Activated B cell treated with CpG ODN at 0.5 μM for 24 hours (primary cell): ENCODE data around the gene KRT80. TPM values are rescaled to one million over a fixed set of nuclear protein-coding genes. Genes with fewer than 3 reads are reported as not detected.

Source experiments
- ATAC-seq: fragments of 200-7000 bp; cut with Tn5 transposase; one replicate; pipeline ENCODE4 v1.10.0; 2021; ENCODE audit warnings: low read depth, mild to moderate bottlenecking, moderate library complexity
- CTCF ChIA-PET: fragments of 350-600 bp; sonication (Branson Sonifier 250); formaldehyde crosslinking; loops from one replicate; lab custom pipeline; 2021; ENCODE audit warnings: antibody characterized with exemption; lab: Charles Lee
- POLR2A ChIA-PET: fragments of 350-600 bp; sonication (Branson Sonifier 250); formaldehyde crosslinking; loops from one replicate; lab custom pipeline; 2021; ENCODE audit warnings: antibody characterized with exemption; lab: Charles Lee
- DNase-seq: peaks from one replicate; pipeline ENCODE4 v3.0.0; 2022
- H3K27ac Mint-ChIP-seq: one replicate; pipeline ENCODE4 v1.8.0; 2020; ENCODE audit warnings: mixed read lengths
- H3K27me3 Mint-ChIP-seq: one replicate; pipeline ENCODE4 v1.8.0; 2021; ENCODE audit warnings: mixed read lengths
- H3K36me3 Mint-ChIP-seq: one replicate; pipeline ENCODE4 v1.8.0; 2021; ENCODE audit warnings: low read depth, mixed read lengths
- H3K4me1 Mint-ChIP-seq: one replicate; pipeline ENCODE4 v1.8.0; 2021; ENCODE audit warnings: mixed read lengths
- H3K4me3 Mint-ChIP-seq: one replicate; pipeline ENCODE4 v1.8.0; 2020; ENCODE audit warnings: mild to moderate bottlenecking, mixed read lengths
- H3K9me3 Mint-ChIP-seq: one replicate; pipeline ENCODE4 v1.8.0; 2020; ENCODE audit warnings: mixed read lengths
- intact Hi-C: fragments of 100-400 bp; cut with micrococcal nuclease; formaldehyde crosslinking; loops from one replicate; pipeline ENCODE4 v1.15.1; 2024
- total RNA-seq: library from RNA; stranded (reverse); gene quantifications from 2 replicates; pipeline ENCODE4 v1.2.3, GENCODE V29; 2022
- TF ChIP-seq, protein P1 (sequence below): fragments of 200-600 bp; IDR thresholded peaks from one replicate; pipeline ENCODE4 v1.8.0; 2022; ENCODE audit warnings: antibody characterized with exemption, mild to moderate bottlenecking

KRT80 gene
- total RNA-seq, 1 donor from 2014 or later: not detected

DNA sequence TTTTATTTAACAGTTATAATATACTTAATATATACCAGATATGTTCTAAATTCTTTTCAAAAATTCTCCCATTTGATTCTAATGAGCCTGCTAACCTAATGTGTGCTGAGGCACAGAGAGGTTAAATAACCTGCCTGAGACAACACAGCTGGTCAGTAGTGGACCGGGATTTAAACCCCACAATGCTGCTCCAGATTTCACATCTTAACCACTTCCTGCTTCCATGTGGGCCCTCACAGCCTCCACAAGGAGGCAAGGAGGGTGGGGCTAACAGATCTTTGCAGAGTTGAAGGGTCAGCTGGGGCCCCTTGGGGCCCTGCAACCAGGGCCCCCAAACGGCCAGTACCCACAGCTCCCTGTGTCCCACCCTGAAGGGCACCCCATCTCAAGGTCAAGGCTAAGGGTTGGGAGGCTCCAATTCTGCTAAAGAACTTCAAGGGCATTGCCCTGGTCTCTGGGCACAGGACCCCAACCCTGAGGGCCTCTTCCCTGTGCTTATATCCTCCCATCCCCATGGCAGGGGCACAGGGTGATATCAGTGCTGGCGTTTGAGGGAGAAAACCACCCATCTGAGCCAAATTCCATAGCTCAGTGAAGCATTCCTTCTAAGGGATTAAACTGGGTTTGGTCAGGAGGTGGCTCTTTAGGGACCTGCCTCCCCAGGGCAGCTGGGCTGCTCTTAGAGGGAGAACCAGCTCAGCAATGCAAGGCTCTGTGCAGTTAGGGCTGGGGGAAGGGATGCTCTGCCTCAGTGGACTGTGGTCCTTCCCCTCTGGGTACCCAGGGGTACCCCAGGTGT is 2.2 kb downstream of the KRT80 start:
- Mint-ChIP-seq H3K27me3 (peaks cover 16% of the 10 kb centered on the region), H3K36me3 (no peaks in the 10 kb centered on the region), H3K4me1 (no peaks in the 10 kb centered on the region), H3K27ac (no peak overlapping the region), H3K9me3 (no peaks in the 10 kb centered on the region), H3K4me3 (no peak overlapping the region)
- CTCF ChIA-PET: interaction anchor here (0.7 kb wide), 1 partner anchor 92 kb away, joined by 3 read pairs; no protein-coding TSS in a partner anchor
- no peak for ATAC-seq
- TF ChIP-seq, protein P1, sequence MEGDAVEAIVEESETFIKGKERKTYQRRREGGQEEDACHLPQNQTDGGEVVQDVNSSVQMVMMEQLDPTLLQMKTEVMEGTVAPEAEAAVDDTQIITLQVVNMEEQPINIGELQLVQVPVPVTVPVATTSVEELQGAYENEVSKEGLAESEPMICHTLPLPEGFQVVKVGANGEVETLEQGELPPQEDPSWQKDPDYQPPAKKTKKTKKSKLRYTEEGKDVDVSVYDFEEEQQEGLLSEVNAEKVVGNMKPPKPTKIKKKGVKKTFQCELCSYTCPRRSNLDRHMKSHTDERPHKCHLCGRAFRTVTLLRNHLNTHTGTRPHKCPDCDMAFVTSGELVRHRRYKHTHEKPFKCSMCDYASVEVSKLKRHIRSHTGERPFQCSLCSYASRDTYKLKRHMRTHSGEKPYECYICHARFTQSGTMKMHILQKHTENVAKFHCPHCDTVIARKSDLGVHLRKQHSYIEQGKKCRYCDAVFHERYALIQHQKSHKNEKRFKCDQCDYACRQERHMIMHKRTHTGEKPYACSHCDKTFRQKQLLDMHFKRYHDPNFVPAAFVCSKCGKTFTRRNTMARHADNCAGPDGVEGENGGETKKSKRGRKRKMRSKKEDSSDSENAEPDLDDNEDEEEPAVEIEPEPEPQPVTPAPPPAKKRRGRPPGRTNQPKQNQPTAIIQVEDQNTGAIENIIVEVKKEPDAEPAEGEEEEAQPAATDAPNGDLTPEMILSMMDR: no peak
- DNase-seq: no peak
- POLR2A ChIA-PET: no interaction called here
- intact Hi-C loops: no loop called here

DNA sequence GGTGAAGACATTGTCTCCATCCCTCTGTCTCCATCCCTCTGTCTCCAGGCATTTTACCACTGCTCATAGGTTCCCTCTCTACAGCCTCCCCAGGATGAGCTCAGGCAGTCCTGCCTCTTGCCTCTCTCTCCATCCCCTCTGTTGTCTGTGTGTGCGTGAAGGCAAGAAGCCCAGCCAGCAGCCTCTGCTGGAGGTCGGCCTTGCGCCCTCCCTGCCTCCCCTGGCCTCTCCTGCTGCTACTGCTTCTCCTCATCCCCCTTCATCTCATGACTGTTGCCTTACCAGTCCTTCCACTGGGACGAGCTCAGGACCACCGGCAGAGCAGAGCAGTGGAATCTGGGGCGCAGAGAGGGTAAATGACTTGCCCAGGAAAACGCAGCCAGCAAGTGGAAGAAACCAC is 3.2 kb downstream of the KRT80 start:
- Mint-ChIP-seq H3K9me3 (no peaks in the 10 kb centered on the region), H3K36me3 (no peaks in the 10 kb centered on the region), H3K4me1 (no peaks in the 10 kb centered on the region), H3K4me3 (no peak overlapping the region), H3K27ac (no peak overlapping the region), H3K27me3 (peaks cover 16% of the 10 kb centered on the region)
- no peak for DNase-seq
- intact Hi-C loops: no loop called here
- CTCF ChIA-PET: no interaction called here
- POLR2A ChIA-PET: no interaction called here
- TF ChIP-seq, protein P1: no peak
- ATAC-seq: no peak

GRCh38 chr12:52187640-52188039 is 4.2 kb downstream of the KRT80 start:
- TF ChIP-seq, protein P1: no peak
- ATAC-seq (no peak), DNase-seq (no peak)
- Mint-ChIP-seq H3K4me3 (no peak overlapping the region), H3K9me3 (no peaks in the 10 kb centered on the region), H3K27me3 (peaks cover 11% of the 10 kb centered on the region), H3K27ac (no peak overlapping the region), H3K36me3 (no peaks in the 10 kb centered on the region), H3K4me1 (no peaks in the 10 kb centered on the region)
- ChIA-PET CTCF (no interaction called here), POLR2A (no interaction called here)
- intact Hi-C loops: no loop called here

- intact Hi-C loops: no loop called here
- Mint-ChIP-seq H3K9me3 (no peaks in the 10 kb centered on the region), H3K4me3 (no peak overlapping the region), H3K27me3 (peaks cover 7% of the 10 kb centered on the region), H3K36me3 (no peaks in the 10 kb centered on the region), H3K27ac (no peak overlapping the region), H3K4me1 (no peaks in the 10 kb centered on the region)
- DNase-seq (no peak), ATAC-seq (no peak)
- POLR2A ChIA-PET: no interaction called here
- TF ChIP-seq, protein P1: no peak
- CTCF ChIA-PET: no interaction called here
Observed at GRCh38 chr12:52187206-52187605, 4.6 kb downstream of the KRT80 start.

DNA sequence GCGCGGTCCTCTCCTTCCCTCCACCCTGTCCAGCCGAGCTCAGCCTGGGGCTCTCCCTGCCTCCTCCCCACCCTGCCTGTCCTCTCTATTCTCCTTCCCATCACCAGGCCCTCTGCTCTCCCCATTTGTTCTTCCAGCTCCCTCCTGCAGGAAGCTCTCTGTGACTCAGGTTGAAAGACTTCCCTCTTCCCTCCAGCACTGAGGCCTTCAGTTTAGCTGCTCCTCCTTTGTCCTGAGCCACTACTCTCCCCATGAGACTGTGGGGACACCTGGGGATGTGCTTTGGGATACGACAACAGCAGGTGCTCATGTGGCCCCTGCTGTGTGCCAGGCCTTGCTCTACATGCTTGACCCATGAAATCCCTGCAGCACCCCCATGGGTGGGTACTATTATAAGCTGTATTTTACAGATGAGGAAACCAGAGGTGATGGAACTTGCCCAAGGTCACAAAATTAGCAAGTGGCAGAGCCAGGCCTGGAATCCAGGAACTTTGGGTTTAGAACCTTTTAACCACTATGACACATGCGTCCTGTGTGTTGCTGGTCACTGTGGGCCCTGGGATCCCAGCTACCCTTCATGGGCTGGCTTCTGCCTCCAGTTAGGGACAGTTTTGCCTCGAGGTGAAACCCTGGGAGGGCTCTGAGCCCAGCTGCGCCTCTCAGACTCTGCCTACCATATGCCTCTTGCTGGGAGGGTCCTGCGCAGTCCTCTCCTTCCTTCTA is 5.5 kb downstream of the KRT80 start:
- no peak overlapping the region for H3K27ac Mint-ChIP-seq
- no peak for DNase-seq
- intact Hi-C loops: no loop called here
- CTCF ChIA-PET: no interaction called here
- no peak overlapping the region for H3K4me3 Mint-ChIP-seq
- no peaks in the 10 kb centered on the region for H3K36me3 Mint-ChIP-seq
- POLR2A ChIA-PET: no interaction called here
- ATAC-seq: no peak
- H3K9me3 Mint-ChIP-seq: no peaks in the 10 kb centered on the region
- no peaks in the 10 kb centered on the region for H3K4me1 Mint-ChIP-seq
- TF ChIP-seq, protein P1: no peak
- peaks cover 4% of the 10 kb centered on the region for H3K27me3 Mint-ChIP-seq
